Measurements from ENCODE around the gene NECTIN4.

GRCh38 chr1:161032409-161032808, 56.9 kb downstream of the NECTIN4 start:
- TF ChIP-seq CTCF (IDR thresholded peaks at IDR 0.05) (no peak), ZFX (IDR thresholded peaks at IDR 0.05; ENCODE audit: borderline replicate concordance) (no peak)
